ENCODE data around the gene HSPG2.

- TF ChIP-seq POLR2A (IDR thresholded peaks at IDR 0.05; ENCODE audit: low read depth, low read length) (no peak), POLR2AphosphoS5 (IDR thresholded peaks at IDR 0.05; ENCODE audit: low read depth, low read length) (no peak), TAF1 (IDR thresholded peaks at IDR 0.05; ENCODE audit: borderline replicate concordance, low read depth, low read length) (no peak)
Observed at GRCh38 chr1:21814241-21814918, 122.7 kb downstream of the HSPG2 start.
